GM19239 (cell line): ENCODE measurements around the gene SASH1.

Experiments
- DNase-seq: peaks from one replicate; pipeline ENCODE4 v3.0.0; 2011; ENCODE audit warnings: low spot score; ENCODE audit not compliant: insufficient read length
- FAIRE-seq: peaks from 2 replicates; lab custom pipeline; 2011; peaks lifted over from hg19 to GRCh38; lab: Jason Lieb, UNC

SASH1 gene

DNA sequence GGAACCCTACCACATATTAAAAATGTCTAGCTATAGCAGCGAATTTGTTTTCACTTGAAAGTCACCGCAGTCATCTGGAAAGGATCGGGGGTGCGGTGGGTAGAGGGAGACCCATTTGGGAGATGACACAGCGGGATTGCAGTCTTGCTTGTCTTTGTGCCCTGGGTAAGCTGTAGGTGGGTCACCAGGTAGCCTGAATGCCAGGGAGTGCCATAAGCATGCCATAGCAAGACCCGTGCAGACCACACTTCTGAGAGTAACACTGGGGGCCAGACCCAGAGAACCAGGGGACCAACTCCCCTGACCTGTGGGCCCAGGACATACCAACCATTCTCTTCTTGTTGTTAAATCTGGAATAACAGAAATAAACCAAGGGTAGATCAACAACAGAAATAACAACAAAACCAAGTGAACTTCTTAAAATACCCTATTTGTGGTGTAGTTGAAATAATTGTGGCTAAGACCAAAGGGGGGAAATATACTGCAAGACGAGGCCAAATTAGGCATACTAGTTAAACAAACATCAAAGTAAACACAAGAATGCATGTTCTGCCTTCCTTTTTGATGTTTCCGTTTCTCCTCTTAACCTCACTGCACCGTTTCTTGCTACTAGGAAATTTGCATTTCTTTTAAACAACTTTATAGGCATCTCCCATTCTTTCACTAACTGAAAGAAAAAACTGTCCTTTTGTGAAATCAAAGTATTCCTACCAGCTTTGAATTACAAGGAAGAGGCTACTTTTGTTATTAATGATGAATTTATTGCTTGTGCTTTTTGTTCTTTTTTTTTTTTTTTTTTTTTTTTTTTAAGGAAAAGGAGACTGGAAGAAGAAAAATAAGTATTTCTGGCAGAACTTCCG is 128.2 kb downstream of the SASH1 start:
- FAIRE-seq (no peak), DNase-seq (no peak)

DNA sequence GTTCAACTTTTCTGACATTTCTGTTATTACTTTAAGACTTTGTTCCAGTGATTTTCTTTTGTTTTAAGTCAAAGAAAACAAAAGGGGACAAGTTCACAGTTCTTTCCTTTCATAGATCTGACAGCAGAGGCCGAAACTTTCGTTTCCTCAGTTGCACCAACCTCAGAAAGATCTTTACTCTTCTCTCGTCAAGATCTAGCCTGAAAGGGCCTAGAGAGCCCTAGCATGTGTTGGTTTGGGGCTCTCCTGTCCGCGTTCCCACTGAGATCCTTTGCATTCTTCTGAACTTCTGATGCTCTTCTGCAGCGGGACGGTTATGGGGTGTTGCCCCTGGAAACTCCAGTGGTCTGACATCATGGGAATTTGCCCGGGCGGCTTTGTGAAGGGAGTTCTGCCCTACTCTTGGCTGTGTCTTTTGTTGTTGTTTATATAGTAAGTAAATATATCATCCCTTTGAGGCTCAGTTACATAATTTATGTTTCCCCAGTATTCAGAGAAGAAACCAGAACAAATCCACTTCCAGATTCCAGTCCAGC is 129.1 kb downstream of the SASH1 start:
- DNase-seq (no peak), FAIRE-seq (no peak)

DNA sequence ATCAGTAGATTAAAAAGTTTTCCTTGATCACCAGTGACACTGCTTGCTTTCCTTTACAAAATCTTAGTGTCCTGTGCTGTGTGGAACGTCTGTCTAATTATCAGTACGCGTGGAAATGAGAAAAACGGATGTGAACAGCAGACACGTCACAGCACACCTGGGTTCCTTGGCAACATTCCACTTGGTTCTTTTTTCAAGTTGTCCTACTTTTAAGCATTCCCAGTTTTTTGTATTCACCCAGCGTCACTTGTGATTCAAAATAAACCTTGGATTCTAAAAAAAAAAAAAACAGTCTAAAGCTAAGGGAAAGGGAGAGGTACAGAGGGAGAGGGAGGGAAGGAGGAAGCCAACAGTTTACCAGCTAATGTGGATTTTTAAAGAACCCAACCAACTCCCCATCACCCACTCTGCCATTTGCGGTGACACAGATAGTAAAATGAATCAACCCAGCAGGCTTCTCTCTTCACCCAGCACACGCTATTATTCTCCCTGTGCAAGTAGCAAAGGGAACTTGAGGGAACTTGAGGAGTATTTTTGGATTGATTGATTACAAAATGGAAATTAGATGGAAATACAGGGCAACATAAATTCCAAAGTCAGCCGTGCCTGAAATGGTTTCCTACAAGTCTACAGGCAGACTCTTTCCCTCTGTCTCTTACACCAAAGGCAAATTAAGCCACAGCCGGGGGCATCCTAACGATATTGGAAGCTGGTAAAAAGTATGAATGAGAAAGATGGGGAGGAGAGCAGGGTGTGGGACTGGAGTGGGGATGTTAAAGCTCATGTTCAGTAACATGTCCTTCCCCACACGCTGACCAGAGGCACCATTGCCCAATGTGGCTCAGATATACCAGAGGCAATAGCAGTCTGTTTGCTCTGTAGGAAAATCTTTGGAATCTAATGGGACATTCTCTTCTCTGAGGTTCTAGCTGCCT is 129.8 kb downstream of the SASH1 start:
- FAIRE-seq (no peak), DNase-seq (no peak)

DNA sequence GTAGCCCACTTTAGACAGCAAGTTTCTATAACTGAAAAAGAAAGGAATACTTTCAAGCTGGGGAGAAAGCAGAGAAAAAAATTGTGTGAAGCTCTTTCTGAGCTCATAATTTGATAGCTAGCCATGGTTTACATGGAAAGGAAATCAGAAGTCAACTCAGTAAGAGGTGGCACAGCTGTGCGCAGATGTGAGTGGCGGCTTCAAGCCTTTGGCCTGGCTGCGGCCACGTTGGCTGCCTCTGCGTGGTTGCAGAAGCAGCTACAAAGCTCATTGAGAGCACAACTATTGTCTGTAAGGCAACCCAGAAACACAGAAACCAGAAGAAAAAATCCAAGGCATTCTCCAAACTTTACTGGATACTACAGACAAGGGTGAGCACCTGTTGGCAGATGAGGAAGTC is 136.9 kb downstream of the SASH1 start:
- no peak for FAIRE-seq
- no peak for DNase-seq

DNA sequence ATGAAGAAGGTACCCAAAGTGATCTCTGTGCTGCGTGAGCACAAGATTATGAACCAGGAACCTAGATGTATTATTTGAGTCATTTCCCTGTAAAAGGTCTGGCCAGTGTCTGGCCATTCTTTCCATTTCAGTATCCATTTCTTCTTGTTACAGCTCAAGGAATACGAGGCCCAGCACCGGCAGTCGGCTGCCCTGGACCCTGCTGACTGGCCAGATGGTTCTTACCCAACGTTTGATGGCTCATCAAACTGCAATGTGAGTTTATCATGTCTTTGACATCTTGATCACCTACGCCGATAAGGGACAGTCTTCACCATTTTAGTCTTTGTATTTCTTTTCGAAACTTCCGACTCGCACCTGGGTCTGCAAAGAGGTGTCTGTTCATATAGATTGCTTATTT is 144.8 kb downstream of the SASH1 start:
- no peak for DNase-seq
- no peak for FAIRE-seq

DNA sequence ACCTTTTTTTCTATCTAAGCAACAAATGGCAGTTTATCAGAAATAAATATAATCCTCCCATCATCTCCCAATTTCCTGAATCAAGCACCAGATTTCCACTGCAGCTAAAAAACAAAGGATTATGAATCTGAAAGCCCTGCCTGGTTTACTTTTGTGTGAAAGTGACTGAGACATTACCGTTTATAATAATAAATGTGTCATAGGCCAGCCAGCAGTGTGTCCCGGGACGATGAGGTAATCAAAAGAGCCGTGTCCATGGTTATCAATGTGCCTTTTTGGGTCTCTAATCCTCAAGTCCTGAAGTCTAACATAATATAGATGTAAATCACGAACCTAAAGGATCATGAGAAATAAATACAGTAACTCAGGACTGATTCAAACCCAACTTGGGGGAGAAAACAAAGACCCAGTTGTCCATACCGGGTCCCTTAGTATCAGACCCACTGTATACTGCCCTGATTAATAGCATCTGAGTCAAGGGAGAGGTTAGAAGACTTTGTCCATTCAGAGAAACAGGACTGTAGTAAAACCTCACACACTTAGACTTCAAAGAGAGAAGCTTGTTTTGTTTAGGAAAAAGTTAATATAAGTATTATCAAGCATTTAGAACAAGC is 149.1 kb downstream of the SASH1 start:
- no peak for DNase-seq
- no peak for FAIRE-seq

DNA sequence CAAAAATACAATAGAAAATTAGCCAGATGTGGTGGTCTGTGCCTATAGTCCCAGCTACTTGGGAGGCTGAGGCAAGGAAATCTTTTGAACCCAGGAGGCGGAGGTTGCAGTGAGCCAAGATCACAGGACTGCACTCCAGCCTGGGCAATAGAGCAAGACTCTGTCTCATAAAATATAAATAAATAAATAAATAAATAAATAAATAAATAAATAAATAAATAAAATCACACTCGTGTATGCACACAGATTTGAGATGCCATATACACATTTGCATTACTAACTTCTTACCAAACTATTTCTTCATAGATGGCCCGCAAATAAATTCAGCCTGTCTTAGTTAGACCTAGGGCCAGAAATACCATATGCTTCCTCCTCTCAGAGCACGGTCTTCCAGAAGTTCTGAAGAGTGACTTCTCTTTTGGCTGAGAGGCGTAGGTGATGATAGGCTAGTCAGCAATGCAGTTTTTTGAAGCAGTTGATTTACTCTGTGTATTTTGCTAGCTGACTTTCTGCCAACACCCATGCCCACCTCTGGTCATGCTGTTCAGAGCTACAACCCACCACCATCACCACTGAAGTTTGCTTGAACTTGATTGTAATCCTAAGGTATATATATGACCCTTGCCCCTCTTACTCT is 150.1 kb downstream of the SASH1 start:
- no peak for FAIRE-seq

DNA sequence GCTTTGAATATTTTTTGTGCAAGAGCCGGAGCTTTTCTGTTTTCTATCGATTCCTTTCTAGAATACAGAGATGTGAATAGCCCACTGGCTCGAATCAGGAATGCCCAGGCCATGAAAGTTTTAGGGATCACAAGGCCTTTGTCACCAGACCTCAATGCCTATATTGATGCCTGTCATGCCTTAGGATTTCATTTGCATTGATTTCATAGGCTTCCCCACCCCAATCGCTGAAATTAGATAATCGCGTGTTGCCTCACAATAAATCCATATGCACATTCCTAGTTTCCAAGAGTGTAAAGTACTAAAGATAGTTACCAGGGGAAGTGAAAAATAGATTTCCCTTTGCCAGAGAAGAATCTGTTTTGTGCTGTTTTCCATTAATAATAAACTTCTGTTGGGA is 150.8 kb downstream of the SASH1 start:
- DNase-seq (no peak), FAIRE-seq (no peak)

More for the DNA sequence above, 150.1 kb downstream of the SASH1 start:
- DNase-seq, result no peak

DNA sequence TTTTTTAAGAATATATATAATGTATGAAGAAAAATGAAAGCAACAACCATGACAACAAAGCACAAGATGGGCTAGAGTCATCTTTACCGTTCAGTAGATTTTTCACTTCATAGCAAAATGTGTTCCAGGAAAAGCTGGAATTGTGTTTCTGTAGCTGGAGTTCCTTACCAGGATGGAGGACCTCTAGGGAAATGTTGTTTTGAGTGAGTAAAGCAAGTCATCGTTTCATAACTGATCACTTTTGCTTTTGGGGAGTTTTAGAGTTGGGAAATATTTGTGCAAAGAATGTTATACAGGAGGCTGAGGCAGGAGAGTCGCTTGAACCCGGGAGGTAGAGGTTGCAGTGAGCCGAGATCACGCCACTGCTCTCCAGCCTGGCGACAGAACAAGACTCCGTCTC is 151.6 kb downstream of the SASH1 start:
- FAIRE-seq (no peak), DNase-seq (no peak)

DNA sequence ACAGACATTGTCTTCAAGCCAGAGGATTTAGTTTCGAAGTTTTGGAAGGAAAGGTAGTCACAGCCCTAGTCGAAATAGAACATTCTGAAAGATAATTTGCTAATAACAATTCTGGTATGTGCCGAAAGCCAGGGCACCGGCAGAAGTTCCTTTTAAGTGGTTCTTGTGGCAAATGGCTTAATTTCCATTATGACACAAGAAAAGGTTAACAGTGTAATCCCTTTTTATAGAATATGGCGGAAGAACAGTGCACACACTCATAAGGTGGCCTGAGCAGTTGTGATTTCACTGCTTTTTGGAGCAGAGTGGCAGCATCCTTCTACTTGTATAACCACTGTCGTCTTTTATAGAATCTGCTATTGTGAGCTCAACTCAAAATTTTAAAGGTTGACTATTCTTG is 152.4 kb downstream of the SASH1 start:
- DNase-seq, result no peak
- no peak for FAIRE-seq

DNA sequence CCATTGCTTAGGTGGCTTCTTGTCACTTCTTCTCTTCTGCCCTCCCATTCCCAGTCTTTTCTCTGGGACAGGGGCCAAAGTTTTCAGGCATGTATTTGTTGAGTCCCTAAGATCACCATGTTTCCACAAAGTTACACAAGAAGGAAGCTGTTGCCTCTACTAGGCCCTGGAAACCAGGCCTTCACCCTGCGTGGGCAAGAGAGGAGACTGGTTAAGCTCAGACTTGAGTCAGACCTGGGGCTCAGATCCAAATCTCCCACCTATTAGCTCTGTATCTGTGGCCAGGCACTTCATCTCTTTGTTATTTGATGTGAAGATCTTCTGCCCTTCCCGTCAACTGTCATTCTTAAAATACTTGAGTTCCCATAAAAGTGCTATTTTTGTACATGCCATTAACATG is 154.6 kb downstream of the SASH1 start:
- DNase-seq (no peak), FAIRE-seq (no peak)

DNA sequence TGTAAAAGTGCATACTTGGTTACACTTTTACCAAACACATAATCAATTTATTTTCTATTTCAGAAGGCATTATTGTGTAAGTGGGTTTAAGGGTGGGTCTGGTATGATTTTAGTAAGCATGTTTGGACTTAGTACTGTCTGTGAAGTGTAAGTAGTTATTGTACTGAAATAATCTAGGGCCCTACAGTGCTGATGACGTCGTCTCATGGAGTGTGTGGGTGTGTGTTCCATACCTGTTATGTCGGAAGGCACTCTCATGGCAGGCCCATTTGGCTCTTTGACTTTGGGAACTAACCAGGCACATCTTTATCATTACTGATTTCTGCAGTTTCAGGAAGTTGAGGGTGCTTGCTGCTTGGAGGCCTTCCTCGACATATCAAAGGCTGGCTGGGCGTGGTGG is 155.1 kb downstream of the SASH1 start:
- FAIRE-seq (no peak), DNase-seq (no peak)

DNA sequence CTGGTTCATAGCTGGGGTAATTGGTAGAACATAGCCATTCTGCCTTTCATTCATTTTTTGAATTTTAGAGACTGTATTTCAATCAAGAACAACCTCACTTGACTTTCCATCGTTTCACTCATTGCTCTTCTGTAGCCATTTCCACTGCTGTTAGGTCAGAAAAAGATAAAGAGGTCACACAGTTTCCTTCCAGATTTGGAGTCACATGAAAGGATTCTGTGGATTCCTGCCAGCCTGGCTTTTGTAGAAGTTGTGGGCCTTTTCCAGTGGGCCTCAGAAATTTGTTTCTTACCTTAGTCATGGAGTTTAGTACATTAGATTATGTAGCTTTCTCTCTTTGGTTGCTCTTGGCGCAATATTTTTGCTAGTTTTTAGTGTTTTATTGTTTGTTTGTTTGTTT is 157.8 kb downstream of the SASH1 start:
- FAIRE-seq (no peak), DNase-seq (no peak)

DNA sequence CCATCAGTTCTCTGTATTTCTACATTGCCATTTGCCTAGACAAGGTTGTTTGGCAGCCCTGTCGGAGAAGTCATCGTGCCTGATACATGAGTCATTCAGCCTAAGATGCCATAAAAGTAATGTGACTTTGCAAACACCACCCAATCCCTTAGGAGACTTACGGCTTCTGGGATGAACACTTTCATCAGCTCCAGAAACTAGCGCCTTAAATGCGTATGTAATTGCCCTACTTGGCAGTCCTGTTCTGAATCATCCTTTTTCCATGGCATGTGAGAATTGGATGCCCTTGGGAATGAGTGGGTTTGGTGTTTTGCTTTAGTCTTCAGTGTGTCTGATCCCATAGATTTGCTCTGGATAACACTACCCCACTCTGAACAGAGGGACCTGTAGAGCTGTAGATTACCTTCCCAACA is 158.5 kb downstream of the SASH1 start:
- FAIRE-seq, result no peak
- no peak for DNase-seq

DNA sequence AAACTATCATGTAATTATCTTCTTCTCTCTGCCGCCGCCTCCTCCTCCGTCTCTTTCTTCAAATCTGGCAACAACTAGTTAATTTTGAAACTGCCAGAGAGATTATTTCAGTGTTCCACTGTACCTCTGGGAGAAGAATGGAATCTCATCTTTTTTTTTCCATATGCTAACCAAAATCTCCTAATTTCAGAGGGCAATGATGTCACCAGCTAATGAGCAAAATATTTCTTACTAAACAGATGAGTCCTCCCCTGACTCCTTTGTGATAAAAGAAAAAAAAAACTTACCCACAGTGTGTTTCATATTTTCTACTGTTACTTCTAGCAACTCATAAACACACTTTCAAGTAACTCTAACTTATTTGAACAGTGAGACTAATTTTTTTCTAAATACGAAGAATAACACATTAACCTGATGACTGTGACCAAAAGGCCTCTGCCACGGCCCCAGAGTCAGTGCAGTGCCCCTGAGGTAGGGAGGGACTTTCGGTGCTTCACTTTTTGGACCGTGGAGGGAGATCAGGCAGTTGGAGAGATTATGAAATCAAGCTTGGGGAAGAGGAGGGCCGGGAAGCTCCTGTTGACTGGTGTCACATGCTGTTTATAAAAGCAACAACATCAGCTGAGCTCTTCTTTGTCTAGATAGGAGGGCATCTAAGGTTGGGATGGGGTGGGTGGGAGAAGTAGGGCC is 159.6 kb downstream of the SASH1 start:
- FAIRE-seq (no peak), DNase-seq (no peak)

DNA sequence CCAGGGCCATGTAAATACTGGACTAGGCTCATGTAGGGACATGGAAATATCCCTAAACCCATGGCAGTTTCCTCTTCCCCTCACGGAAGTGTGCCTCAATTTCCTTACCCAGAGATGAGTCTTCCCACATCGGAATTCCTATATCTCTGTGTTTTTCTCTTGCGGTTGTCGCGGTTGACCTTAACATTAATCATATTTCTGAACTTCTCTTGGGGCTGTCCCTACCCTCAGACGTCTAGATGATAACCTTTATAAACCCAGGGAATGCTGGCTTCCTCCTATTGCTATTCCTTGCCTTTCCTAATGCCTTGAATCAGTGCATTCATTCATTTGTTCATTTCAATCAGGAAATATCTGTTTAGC is 160.1 kb downstream of the SASH1 start:
- FAIRE-seq (no peak), DNase-seq (no peak)

DNA sequence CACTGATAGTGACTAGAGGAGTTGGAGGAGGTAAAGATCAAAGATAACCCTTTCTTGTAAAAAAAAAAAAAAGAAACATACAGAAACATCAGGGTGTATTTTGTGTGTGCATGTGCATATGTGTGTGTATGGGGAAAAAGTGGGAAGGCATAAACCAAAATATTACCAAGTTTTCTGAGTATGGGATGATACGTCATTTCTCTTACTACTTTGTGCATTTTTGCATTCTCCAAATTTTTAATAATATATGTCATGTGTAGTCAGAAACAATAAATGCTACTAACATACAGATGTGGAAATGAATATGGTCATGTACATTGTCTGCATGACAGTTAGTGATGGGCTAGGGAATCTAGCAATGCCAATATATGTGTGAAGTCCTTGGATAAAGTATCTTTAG is 161.1 kb downstream of the SASH1 start:
- no peak for FAIRE-seq
- DNase-seq, result no peak

DNA sequence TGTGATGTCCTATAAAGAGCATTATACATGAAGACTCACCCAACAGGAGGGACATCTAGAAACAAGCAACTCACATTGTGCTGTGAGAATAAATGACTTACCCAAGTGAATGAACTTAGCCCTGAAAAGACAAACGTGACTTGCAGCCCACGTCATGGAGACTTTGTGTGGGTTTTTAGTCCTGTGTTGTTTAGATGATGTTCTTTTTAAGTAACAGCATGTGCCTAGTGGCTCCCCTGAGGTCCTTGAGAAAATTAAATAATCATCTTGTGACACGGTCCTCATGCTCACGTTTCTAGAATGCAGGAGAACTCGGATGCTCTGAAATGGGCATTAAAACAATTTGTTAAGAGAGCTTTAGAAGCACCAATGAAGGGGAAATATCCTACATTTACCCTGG is 165.1 kb downstream of the SASH1 start:
- DNase-seq, result no peak

DNA sequence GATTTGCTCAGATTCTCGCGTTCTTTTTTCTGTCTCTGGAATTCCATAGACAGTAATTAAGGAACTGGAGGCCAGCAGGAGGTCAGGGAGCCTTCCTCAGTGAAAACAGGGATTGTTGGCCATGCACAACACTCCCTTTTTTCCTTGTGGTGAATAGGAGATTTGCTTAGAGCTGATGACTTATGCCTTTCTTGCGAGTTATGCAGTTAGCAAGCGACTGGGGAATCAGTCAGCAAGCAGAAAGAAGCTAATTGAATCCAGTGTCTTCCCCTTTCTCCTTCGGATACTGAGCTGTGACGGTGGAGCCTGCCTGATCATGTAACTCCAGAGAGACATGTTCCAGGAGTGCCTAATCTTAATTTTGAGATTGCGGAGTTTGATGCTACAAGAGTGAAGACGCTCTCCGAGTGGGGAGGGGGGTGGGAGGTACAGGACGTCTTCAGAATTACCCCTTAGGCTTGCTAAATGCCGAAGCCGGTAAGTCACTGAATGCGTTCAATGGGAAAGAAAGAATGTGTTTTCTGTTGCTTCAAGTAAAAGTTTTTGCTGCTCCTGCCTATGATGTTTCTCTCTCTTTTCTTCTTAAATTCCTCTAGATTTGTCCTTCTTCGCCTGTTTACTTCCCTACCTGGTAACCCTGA is 165.9 kb downstream of the SASH1 start:
- FAIRE-seq, result no peak

More for the DNA sequence above, 165.1 kb downstream of the SASH1 start:
- no peak for FAIRE-seq

More for the DNA sequence above, 165.9 kb downstream of the SASH1 start:
- no peak for DNase-seq
